HG03520 (cell line): Measurements from ENCODE around the gene NOPCHAP1.

Experiments
- ATAC-seq: cut with Tn5 transposase; IDR thresholded peaks from one replicate; pipeline ENCODE4 v1.9.1; 2021; ENCODE audit warnings: mild to moderate bottlenecking, moderate library complexity; ENCODE audit not compliant: unreplicated experiment

NOPCHAP1 gene

GRCh38 chr12:105018012-105018411 is 31.9 kb downstream of the NOPCHAP1 start:
- ATAC-seq = no peak

GRCh38 chr12:105018776-105019175 is 32.7 kb downstream of the NOPCHAP1 start:
- ATAC-seq = no peak

GRCh38 chr12:105020241-105020962 is 34.3 kb downstream of the NOPCHAP1 start:
- no peak for ATAC-seq

GRCh38 chr12:105024928-105025327 is 38.8 kb downstream of the NOPCHAP1 start:
- no peak for ATAC-seq

GRCh38 chr12:105025890-105026289 is 39.8 kb downstream of the NOPCHAP1 start:
- no peak for ATAC-seq

- ATAC-seq = no peak
Observed at GRCh38 chr12:105026411-105026810, 40.3 kb downstream of the NOPCHAP1 start.

GRCh38 chr12:105030820-105031807 is 45.0 kb downstream of the NOPCHAP1 start:
- ATAC-seq = no peak

- ATAC-seq = no peak
Observed at GRCh38 chr12:105032703-105033357, 46.7 kb downstream of the NOPCHAP1 start.

GRCh38 chr12:105033851-105034250 is 47.7 kb downstream of the NOPCHAP1 start:
- ATAC-seq = no peak
